Head of caudate nucleus (tissue), 42 donors: Measurements from ENCODE around the gene PSMD6.

Source experiments
- DNase-seq, 42 donors: peaks; one replicate each; pipeline versions ENCODE4 v3.0.0 to v3.0.0-alpha.2; 2020 to 2021; ENCODE audit warnings: mixed read lengths in 7 of 42
- intact Hi-C: fragments of 100-400 bp; cut with DNase I; formaldehyde crosslinking; loops from one replicate; pipeline ENCODE4 v1.15.0; 2022

The PSMD6 gene

DNA sequence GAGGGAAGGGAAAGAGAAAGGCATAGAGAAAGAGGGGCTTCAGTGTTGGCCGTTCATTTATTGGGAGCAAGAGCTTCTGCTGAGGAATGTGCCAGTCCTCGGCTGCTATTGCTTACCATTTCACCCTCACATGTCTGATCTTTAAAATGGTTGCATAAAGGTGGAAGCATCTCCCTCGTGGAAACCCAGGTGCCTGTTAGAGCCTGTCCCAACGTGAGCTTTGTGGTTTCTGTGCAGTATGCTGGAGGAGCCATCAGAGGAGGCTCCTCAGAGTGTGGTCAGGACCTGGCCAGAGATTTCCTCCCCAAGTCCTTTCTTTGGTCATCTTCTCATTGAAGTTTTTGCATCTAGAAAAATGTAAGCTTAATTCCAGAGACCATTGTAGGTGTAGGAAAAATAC, 34.4 kb downstream of the PSMD6 start:
- no peak for DNase-seq
- intact Hi-C loops, result no loop called here

DNA sequence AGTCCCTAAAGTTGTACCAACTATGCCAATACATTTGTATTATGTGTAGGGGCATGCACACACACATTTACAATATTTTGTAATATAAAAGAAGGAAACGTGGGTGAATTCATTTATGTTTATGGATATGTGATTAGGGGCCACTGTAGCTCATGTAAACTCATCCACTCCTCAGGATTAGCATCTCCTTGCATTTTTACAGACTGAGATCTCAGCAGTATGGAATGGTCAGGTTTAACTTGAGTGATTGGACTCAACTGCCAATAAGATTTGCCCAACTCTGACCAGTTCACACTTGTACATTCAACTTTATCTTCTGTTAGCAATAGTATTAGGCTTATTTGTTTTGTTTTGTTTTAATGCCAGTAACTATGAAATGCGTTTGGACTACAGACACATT, 36.5 kb downstream of the PSMD6 start:
- intact Hi-C loops, result no loop called here
- DNase-seq, result no peak

DNA sequence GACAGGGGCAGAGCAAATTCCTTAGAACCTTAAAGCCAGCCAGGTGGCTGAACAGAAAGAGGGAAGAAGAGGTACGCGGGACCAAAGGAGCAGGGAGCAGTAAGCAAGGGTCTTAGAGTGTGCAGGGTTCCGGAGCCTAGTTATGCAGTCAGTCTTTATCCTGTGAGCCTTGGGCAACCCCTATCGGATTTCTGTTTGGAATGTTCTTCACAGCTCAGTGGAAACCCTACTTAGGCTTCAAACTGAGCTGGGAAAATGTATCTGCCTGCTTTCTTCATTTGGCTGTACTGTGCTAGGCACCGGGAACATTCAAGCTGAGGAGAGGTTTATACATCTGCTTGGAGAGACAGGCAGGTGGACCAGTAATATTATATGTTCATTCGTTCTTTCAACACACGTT, 37.1 kb downstream of the PSMD6 start:
- no peak for DNase-seq
- intact Hi-C loops, result no loop called here

DNA sequence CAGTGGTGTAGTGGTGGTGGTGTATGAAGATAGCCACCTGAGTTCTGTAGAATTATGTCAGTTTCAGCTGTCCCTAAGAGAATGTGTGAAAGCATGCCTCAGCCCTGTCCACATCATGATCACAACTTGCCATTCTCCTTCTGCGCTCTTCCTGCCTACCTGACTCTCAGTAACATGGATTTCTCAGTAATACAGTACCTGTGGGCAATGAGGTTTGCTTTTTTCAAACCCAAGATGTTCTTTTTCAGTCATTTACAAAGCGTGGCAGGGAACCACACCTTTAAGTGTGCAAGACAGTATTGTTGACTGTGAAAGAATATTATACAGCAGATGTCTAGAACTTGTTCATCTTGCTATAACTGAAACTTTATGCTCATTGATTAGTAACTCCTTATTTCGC, 38.9 kb downstream of the PSMD6 start:
- intact Hi-C loops, result no loop called here

DNA sequence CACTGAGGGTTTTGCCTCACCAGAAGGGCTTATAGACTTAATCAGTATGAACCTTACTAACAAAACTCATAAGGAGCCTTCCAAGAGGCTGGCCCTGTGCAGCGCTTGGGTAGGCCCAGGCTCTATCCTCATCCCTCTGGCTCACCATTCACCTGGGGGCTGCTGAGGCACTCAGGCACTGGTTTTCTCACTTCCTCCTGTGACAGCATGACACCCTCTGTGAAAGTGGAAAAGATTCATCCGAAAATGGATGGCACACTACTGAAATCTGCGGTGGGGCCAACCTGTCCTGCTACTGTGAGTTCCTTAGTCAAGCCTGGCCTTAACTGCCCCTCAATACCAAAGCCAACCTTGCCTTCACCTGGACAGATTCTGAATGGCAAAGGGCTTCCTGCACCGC, 41.3 kb downstream of the PSMD6 start:
- no peak for DNase-seq
- intact Hi-C loops, result no loop called here

More for the DNA sequence above, 38.9 kb downstream of the PSMD6 start:
- DNase-seq, result no peak

DNA sequence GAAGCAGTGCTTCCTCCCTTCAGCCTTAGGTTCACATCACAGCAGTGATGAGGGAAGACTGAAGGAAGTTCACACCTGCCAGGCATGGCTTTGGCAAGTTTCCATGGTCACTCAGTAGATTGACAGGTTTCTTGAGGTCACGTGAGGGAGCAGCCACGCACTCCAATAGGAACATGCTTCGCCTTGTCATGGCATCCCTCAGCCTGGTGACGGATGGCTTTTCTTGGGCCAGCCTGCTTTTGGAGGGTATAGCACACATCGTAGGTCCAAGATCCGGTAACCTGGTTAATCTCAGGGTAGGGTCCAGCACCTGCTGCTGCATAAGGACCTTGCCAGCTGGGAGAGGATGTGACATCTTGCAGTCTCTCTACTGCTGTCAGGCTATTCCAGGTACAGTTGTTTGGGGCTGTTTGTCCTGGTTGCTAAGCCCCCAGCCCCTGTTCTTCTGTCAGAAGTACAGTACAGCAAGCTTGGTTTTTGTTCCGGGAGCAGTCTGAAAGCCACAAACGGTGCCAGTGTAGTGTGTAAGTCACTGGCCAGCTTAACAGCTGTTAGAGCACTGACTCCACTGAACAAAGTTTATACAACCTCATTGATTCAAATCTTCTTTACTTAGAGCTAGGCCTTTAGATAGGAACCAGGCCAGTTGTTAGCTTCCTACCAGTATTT, 42.3 kb downstream of the PSMD6 start:
- DNase-seq, result no peak
- intact Hi-C loops, result no loop called here

DNA sequence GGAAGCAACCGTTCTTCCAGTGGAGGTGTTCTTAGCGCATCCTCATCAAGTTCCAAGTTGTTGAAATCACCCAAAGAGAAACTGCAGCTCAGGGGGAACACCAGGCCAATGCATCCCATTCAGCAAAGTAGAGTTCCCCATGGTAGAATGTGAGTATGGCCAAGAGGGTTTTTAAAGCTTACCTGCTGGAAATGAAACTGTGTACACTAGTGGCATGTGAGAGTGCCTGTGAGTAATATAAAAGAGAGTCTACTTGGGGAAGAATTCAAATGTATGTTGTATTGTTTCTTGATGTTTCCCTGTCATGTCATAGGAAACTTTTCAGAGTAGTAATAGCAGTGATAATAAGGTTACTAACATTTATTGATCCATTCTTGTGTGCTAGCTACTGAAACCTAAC, 43.3 kb downstream of the PSMD6 start:
- DNase-seq, result no peak
- intact Hi-C loops, result no loop called here

DNA sequence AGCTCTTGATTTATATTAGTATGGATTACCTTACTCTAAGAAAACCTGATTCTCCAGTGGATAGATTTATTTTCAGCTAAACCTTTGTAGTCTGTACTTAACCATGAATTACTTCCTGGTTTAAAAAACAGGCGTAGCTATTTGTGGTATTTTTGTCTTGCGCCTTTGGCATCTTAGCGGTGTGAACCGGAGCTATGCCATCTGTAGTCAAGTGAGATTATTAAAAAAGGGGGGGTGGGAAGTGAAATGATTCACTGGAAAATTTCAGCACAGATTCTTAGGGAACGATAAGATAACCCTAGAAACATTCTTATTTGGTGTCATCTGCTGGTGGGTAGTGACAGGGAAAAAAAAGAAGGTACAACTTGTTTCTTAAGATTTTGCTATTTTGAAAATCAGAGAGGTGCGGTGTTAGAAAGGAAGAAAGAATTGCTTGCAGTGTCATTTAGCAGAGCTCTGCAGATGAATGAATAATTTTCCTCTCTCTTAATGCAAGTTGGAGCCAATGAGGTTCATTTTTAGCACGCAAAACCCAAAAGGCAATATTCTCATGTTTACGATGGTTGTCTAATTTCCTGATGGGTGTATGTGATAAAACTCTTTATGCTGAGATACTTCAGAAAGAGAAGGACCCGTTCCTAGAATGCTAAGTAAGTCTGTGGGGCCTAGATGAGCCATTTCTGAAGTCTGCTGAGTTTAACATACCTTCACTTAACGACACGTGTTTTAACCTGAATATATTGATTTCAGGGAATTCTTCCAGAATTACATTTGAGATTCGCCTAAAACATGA, 44.0 kb downstream of the PSMD6 start:
- peak in 6 of 42 donors; percentile 35 to 59 (median 49) for DNase-seq
- intact Hi-C loops, result no loop called here

DNA sequence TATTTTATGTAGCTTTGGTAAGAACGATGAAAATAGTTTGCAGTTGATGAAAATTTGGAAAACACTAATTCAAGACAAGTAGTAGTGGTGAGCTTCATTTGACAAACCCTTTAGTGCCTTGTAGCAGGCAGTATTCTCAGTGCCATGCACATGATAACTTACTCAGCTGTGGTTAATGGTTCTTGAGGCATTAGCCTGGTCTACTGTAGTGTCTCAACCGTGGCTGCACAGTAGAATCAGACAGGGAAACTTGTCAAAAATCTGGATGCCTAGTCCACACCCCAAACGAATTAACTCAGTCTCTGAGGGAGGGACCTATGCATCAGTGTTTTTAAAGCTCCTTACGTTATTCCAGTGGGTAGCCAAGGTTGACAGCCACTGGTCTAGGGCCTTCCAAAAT, 45.4 kb downstream of the PSMD6 start:
- DNase-seq, result no peak
- intact Hi-C loops, result no loop called here

DNA sequence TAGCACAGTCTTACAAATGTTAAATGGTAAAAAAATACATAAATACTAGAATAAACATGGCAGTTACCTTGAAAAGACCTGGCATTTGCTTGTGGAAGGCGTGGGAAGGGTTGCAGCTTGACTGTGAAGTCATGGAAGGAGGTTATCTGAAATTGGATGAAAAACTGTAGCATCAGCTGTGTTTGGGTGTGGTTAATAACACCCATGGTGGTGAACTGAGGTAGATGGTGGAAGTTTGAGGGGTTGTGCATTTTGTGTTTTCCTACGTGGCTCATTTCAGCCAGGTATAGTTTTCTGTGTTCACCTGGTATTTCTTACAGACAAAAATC, 46.5 kb downstream of the PSMD6 start:
- intact Hi-C loops, result no loop called here
- DNase-seq, result no peak

DNA sequence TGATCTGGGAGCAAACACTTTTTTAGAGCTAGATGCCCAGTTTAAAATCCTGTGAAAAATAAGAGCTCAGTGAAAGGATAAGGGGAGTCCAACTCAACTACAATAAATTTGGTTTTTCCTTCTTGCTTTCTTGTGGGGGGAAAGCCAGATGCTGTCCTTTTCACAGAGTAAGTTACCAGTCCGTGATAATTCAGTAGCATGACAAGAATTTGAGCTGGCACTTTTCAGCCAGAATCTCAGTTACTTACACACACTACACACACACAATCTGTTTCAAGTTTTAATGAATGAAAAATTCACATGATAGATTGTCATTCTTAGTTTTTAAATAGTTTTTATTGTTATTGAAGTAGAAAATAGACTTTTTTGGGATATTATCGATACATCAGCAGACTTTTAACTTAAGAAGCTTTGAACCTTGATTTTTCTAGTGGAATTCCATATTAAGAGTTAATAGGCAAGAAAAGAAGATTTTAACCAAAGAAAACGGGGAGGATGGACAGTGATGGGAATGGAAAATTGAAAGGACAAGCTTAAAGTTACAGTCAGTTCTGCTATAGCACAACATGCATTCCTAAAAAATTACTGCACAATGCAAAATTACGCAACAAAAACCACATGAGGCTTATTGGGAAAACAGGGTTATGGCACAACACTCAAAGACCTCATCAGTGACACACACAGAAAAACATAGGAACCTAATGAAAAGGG, 47.0 kb downstream of the PSMD6 start:
- no peak for DNase-seq
- intact Hi-C loops, result no loop called here

DNA sequence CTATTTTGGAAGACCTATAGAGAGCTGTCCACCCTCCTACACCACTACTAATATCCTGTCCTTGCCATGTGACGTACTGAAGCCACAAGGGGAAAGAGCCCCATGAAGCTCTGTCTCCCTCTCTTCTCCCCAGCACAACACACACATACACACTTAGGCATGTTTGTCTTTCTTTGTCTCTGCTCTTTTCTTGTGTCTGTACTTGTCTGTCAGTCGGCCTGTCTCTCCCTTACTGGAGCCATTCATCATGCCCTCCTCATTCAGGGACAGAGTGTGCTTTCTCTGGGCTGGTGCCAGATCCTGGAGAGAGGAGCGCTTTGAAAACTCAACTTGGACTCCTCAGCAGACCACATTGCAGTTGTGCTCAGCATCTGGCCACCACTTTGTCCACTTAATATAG, 47.6 kb downstream of the PSMD6 start:
- DNase-seq, result peak in 36 of 42 donors; percentile 39 to 82 (median 62)
- intact Hi-C loops, result no loop called here

DNA sequence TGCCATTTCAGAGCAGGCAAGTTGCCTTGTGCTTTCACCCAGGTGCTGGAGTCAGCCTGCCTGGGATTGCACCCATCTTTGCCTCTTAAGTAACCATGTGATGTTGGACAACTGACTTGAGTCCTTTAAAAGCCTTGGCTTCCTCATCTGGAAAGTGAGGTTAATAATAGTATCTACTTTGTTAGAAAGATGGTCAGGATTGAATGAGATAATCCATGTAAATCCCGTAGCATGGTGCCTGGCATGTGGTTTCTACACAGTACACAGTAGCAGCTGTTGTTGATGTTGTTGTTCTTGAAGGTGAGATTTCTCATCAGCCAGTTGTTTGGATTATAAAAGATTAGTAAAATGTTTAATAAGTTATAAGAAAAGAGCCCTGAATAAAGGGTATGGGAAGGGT, 48.8 kb downstream of the PSMD6 start:
- intact Hi-C loops, result no loop called here
- DNase-seq, result no peak

DNA sequence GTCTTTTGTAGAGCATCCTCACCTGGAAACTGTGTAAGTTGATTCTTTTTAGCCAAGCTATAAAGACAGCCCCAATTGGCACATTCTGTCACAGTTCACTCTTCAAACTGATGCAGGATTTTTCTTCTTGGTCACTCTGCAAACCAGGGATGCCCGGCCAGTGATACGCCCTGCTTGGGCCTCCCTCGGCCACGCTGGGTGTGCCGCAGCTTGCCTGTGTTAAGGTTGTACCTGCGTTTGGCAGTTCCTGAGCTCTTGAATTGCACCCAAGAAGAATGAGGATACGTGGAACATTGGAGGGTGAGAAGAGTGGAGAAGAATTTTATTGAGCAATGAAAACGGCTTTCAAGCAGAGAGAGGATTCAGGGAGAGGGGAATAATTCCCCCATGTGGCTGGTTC, 49.9 kb downstream of the PSMD6 start:
- intact Hi-C loops, result no loop called here

DNA sequence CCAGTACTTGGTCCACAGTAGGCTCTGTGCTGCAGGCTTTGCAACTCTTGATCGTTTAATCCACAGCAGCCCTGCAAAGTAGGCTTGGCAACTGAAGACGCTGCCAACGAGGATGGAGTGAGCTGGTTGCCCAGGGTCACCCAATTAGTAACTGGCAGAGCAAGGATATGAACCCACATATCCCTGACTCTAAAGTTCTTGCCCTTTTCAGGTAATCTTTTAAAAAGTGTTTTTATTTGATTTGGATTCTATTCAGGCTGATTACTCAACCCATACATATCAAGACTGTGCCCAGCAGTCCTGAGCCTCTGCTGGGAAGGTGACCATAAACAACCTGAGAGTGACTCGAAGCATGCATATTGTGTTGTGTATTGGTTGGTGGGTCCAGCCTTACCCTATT, 50.3 kb downstream of the PSMD6 start:
- intact Hi-C loops, result no loop called here
- peak in 1 of 42 donors; percentile 35 for DNase-seq

More for the DNA sequence above, 49.9 kb downstream of the PSMD6 start:
- no peak for DNase-seq

DNA sequence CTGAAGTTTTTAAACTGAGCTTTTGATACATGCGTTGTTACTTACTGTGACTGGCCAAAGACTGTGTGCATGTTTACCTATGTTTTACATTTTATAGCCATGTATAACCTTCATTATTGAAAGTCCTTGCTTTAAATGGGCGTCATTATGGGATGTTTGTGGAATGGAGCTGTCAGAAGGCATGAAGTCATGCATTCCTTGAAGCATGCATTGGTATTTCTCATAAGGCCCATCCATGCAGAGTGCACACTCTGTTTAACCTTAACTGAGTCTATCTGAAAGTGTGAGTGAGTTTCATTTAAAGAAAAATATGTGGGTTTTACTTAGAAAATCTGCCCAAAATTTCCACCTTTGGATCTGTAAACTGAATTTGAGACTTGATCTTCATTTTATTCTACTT, 51.1 kb downstream of the PSMD6 start:
- intact Hi-C loops, result no loop called here
- DNase-seq, result no peak

DNA sequence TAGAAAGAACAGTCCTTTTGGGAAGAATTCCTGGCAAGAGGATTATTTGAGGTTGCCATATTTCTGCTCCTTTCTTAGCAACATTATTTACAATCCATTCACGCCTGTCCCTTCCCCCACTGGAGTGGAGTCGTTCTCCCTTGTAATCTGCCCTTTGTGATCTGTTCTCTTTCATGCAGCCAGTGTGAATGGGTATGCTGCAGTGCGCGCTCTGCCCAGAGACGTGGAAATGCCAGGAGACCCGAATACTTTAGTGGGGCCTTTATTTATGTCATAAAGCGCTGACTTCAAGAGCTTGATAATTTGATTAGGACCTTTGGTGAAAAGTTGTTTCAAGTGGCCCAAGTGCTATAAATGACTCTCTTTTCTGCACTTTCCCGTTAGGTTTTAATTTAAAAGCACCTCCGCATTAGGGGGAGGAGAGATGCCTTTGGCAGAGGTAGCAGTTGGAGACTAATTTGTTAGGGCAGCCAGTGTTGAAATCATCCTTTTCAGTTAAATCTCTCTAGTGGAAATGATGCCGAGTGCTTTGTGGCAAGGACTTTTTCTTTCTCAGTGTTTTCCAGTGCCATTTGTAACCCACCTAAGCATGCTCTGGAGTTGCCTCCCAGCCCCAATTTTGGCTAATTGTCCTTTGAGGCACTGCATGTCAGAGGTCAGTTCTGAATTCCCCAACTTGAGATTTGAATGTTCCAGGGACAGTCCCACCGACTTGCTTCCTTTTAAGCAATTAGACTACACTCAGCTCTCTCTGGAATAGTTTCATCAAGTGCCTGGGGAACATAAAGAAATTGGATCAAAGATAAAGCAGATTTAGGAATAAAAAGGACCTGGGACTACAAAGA, 52.4 kb downstream of the PSMD6 start:
- DNase-seq, result peak in 13 of 42 donors; percentile 23 to 75 (median 47)
- intact Hi-C loops, result no loop called here

DNA sequence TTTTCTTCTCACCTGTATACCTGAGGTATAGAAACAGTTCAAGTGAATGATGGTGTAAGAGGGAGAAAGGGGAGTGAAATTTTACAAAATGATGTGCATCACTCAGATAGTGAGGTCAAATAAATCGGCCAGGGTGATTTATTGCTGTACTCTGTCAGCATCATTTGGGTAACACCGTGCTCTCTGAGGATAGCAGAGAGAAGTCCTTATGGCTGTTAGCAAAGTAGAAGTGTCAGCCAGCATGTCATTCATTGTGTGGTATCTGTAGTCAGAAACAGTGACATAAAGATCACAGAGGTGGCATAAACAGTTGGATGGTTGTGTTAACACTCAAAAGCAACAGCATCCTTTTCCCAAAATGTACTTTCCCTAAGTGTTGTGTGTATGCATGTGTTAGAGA, 53.4 kb downstream of the PSMD6 start:
- no peak for DNase-seq

DNA sequence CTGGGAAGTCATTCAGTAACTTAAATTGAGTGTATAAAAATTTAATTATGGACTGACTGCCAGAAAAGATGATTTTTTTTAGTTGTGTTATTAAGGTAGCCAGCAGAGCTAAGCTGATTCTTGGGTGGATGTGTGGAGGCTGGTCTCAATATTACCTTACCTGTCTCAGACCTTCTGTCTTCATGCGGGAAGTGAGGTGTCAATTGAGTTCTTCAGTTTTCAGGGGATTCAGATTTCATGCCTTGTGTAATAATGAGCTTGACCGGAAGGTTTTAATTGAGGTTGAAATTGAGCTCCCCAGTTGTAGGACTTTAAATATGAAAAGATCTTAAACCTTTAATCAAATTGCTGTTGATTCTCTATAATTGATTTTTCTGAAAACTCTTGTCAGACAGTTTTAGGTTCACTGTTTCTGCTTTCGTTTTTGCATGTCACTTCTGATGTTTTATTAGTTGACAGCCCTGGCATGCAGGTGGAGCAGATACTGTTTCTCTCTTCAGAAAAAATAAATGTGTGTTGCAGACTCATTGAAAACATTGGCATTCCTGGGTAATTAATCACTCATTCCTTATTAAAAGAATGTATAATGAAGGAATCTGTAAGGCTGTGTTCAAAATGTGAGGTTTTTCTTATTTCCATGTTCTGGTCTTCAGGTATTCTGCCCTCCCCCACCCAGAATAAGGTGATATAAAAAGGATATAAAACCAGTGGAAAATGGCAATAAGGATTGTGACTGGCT, 54.5 kb downstream of the PSMD6 start:
- DNase-seq, result no peak
- intact Hi-C loops, result no loop called here

More for the DNA sequence above, 53.4 kb downstream of the PSMD6 start:
- intact Hi-C loops, result no loop called here
